ENCODE measurements around the gene ANKRD53. TPM values are rescaled to one million over a fixed set of nuclear protein-coding genes. Genes with fewer than 3 reads are reported as not detected.
"Not testable (repeated sequence)": the region's sequence is repeated elsewhere in the genome, so short reads cannot be mapped to it uniquely, and the experiment has no call there.

The ANKRD53 gene
- polyA plus RNA-seq, 2 of the 4 experiments (the other 2 are of a cell fraction): not detected

DNA sequence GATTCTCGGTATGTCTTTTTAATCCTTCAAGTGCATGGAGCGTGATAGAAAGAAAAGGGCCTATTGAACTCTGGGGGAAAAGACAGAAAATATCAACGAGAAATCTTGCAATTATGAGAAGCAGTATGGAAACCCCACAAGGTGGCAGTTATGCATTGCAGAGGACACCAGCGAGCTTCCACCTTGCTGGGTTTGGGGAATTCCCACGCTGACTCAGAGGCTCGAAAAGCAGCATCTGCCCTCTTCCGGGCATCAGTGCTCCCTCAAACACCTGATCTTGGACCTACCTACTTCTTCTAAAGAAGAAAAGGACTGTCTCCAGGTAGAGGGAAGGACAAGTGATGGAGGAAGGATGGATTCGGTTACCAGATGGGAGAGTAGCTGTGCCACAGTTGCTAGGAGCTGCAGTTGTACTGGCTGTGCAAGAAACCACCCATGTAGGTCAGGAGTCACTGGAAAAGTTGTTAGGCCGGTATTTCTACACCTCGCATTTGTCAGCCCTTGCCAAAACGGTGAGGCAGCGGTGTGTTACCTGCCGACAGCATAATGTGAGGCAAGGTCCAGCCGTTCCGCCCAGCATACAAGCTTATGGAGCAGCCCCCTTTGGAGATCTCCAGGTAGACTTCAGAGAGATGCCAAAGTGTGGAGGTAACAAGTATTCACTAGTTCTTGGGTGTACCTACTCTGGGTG is 45.3 kb downstream of the ANKRD53 start:
- DNase-seq (ENCODE audit: low read depth in 1 of 2, low spot score in 1 of 2); H3K9me3 ChIP-seq; FAIRE-seq; H3K4me2 ChIP-seq; H3K4me1 ChIP-seq; H3K4me3 ChIP-seq; H3K27ac ChIP-seq; ATAC-seq; POLR2A ChIA-PET: not testable (repeated sequence)
- TF ChIP-seq, protein P1, sequence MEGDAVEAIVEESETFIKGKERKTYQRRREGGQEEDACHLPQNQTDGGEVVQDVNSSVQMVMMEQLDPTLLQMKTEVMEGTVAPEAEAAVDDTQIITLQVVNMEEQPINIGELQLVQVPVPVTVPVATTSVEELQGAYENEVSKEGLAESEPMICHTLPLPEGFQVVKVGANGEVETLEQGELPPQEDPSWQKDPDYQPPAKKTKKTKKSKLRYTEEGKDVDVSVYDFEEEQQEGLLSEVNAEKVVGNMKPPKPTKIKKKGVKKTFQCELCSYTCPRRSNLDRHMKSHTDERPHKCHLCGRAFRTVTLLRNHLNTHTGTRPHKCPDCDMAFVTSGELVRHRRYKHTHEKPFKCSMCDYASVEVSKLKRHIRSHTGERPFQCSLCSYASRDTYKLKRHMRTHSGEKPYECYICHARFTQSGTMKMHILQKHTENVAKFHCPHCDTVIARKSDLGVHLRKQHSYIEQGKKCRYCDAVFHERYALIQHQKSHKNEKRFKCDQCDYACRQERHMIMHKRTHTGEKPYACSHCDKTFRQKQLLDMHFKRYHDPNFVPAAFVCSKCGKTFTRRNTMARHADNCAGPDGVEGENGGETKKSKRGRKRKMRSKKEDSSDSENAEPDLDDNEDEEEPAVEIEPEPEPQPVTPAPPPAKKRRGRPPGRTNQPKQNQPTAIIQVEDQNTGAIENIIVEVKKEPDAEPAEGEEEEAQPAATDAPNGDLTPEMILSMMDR (IDR thresholded peaks at IDR 0.05): 0 out of 3 replicates have a peak, but pooled peaks have one; percentile 11
- TF ChIP-seq RAD21 (conservative IDR thresholded peaks at IDR 0.05 in 1 of 2, IDR thresholded peaks at IDR 0.05 in 1 of 2): peak in 1 of 2 experiments; percentile 45; a peak in 2 of 5 replicates
- CTCF ChIA-PET: interaction anchor here (0.9 to 4.6 kb wide), 8 partner anchors 16 to 89 kb away, joined by 3 to 20 read pairs (median 4); no protein-coding TSS in a partner anchor
- WGBS (ENCODE audit: missing lambda C conversion rate): 45% methylated on average over 15 of the region's 15 CpGs

Small RNA genes within 50 kb of the gene (small RNA-seq; reads per million reads assigned to genes)
- gene RN7SL160P: 0 to 0.58 (median 0) reads per million in 6 experiments

Other genes starting within 250 kb of the ANKRD53 start
- 25.5 and 28.4 TPM in 2 replicates for gene ADD2, start 210.4 kb upstream of the ANKRD53 start, polyA plus RNA-seq (2011; rRNA removed)
- 18.0 to 21.4 TPM (median 20.7 TPM) in 3 replicates for gene ADD2, start 210.4 kb upstream of the ANKRD53 start, polyA plus RNA-seq (2017; fragmentation: RNase III; extraction: RNeasy Plus Mini Kit Qiagen cat#74134 plus additional on column Dnase treatment)
- gene FIGLA, start 188.0 kb upstream of the ANKRD53 start, polyA plus RNA-seq (2011; rRNA removed): not detected in 2 replicates
- gene FIGLA, start 188.0 kb upstream of the ANKRD53 start, polyA plus RNA-seq (2017; fragmentation: RNase III; extraction: RNeasy Plus Mini Kit Qiagen cat#74134 plus additional on column Dnase treatment): not detected in 3 replicates
- gene CLEC4F, start 158.0 kb upstream of the ANKRD53 start, polyA plus RNA-seq (2011; rRNA removed): not detected in 2 replicates
- gene CLEC4F, start 158.0 kb upstream of the ANKRD53 start, polyA plus RNA-seq (2017; fragmentation: RNase III; extraction: RNeasy Plus Mini Kit Qiagen cat#74134 plus additional on column Dnase treatment): not detected in 3 replicates
- gene CD207, start 142.8 kb upstream of the ANKRD53 start, polyA plus RNA-seq (2011; rRNA removed): 0.05 TPM in 1 of 2 replicates, not detected in the other
- gene CD207, start 142.8 kb upstream of the ANKRD53 start, polyA plus RNA-seq (2017; fragmentation: RNase III; extraction: RNeasy Plus Mini Kit Qiagen cat#74134 plus additional on column Dnase treatment): 0.04 TPM in 1 of 3 replicates, not detected in the others
- gene VAX2, start 78.1 kb upstream of the ANKRD53 start, polyA plus RNA-seq (2011; rRNA removed): 1.6 and 1.8 TPM in 2 replicates
- gene VAX2, start 78.1 kb upstream of the ANKRD53 start, polyA plus RNA-seq (2017; fragmentation: RNase III; extraction: RNeasy Plus Mini Kit Qiagen cat#74134 plus additional on column Dnase treatment): 2.1 to 3.6 TPM (median 3.3 TPM) in 3 replicates
- 1.9 and 3.2 TPM in 2 replicates for gene ATP6V1B1, start 42.7 kb upstream of the ANKRD53 start, polyA plus RNA-seq (2011; rRNA removed)
- 2.5 to 2.8 TPM (median 2.7 TPM) in 3 replicates for gene ATP6V1B1, start 42.7 kb upstream of the ANKRD53 start, polyA plus RNA-seq (2017; fragmentation: RNase III; extraction: RNeasy Plus Mini Kit Qiagen cat#74134 plus additional on column Dnase treatment)
- 87.1 and 109 TPM in 2 replicates for gene TEX261, start 16.2 kb downstream of the ANKRD53 start, polyA plus RNA-seq (2011; rRNA removed)
- gene TEX261, start 16.2 kb downstream of the ANKRD53 start, polyA plus RNA-seq (2017; fragmentation: RNase III; extraction: RNeasy Plus Mini Kit Qiagen cat#74134 plus additional on column Dnase treatment): 71.3 to 76.3 TPM (median 73.6 TPM) in 3 replicates
- 41.2 and 42.2 TPM in 2 replicates for gene NAGK, start 90.0 kb downstream of the ANKRD53 start, polyA plus RNA-seq (2011; rRNA removed)
- 93.6 to 134 TPM (median 119 TPM) in 3 replicates for gene NAGK, start 90.0 kb downstream of the ANKRD53 start, polyA plus RNA-seq (2017; fragmentation: RNase III; extraction: RNeasy Plus Mini Kit Qiagen cat#74134 plus additional on column Dnase treatment)
- 15.8 and 17.7 TPM in 2 replicates for gene MCEE, start 151.6 kb downstream of the ANKRD53 start, polyA plus RNA-seq (2011; rRNA removed)
- 9.7 to 10.7 TPM (median 10.3 TPM) in 3 replicates for gene MCEE, start 151.6 kb downstream of the ANKRD53 start, polyA plus RNA-seq (2017; fragmentation: RNase III; extraction: RNeasy Plus Mini Kit Qiagen cat#74134 plus additional on column Dnase treatment)
- 25.9 and 51.7 TPM in 2 replicates for gene MPHOSPH10, start 152.0 kb downstream of the ANKRD53 start, polyA plus RNA-seq (2011; rRNA removed)
- 39.2 to 43.8 TPM (median 41.1 TPM) in 3 replicates for gene MPHOSPH10, start 152.0 kb downstream of the ANKRD53 start, polyA plus RNA-seq (2017; fragmentation: RNase III; extraction: RNeasy Plus Mini Kit Qiagen cat#74134 plus additional on column Dnase treatment)
- 0.84 and 0.94 TPM in 2 replicates for gene PAIP2B, start 248.5 kb downstream of the ANKRD53 start, polyA plus RNA-seq (2011; rRNA removed)
- 0.54 to 0.70 TPM (median 0.61 TPM) in 3 replicates for gene PAIP2B, start 248.5 kb downstream of the ANKRD53 start, polyA plus RNA-seq (2017; fragmentation: RNase III; extraction: RNeasy Plus Mini Kit Qiagen cat#74134 plus additional on column Dnase treatment)